Psoas muscle (tissue), 8 donors: ENCODE results near the gene SOCS2. TPM values are rescaled to one million over a fixed set of nuclear protein-coding genes. Genes with fewer than 3 reads are reported as not detected.
"Not testable (repeated sequence)": the region's sequence is repeated elsewhere in the genome, so short reads cannot be mapped to it uniquely, and the experiment has no call there.

Experiments
- ATAC-seq, 4 donors: fragments of 200-7000 bp; cut with Tn5 transposase; one replicate each; pipeline ENCODE4 v1.9.1; 2020; ENCODE audit warnings: moderate library complexity in 3 of 4, mild to moderate bottlenecking in 2 of 4
- DNase-seq, 2 donors: peaks; one replicate each; pipeline ENCODE4 v3.0.0-alpha.2; 2020
- H3K27ac ChIP-seq: fragments of 200-600 bp; one replicate; pipeline ENCODE4 v1.8.0; 2022
- H3K27me3 ChIP-seq, 3 donors: fragments of 200-600 bp in 1 of 3; one replicate each; pipeline versions ENCODE4 v1.6.1 to v1.8.0; 2013 to 2022; ENCODE audit warnings: low read length in 2 of 3, mild to moderate bottlenecking in 2 of 3, moderate library complexity in 1 of 3; ENCODE audit not compliant: insufficient read depth in 3 of 3
- H3K36me3 ChIP-seq, 2 donors: fragments of 200-600 bp in 1 of 2; one replicate each; pipeline versions ENCODE4 v1.6.1 to v1.8.0; 2013 to 2022; ENCODE audit warnings: low read depth in 1 of 2, mild to moderate bottlenecking in 1 of 2, moderate library complexity in 1 of 2; ENCODE audit not compliant: insufficient read depth in 1 of 2
- H3K4me1 ChIP-seq: fragments of 200-600 bp; one replicate; pipeline ENCODE4 v1.8.0; 2022
- H3K4me3 ChIP-seq: fragments of 200-600 bp; one replicate; pipeline ENCODE4 v1.8.0; 2022; ENCODE audit warnings: mild to moderate bottlenecking
- H3K9me3 ChIP-seq: fragments of 200-600 bp; one replicate; pipeline ENCODE4 v1.8.0; 2022
- WGBS, 3 donors: extraction: QIAGEN DNeasy Blood & Tissue Kit; methylation state at CpG; one replicate each; pipeline versions ENCODE4 v1.1.6 to v1.1.7; 2013; 5-methylcytosine and 5-hydroxymethylcytosine counted together
- intact Hi-C, 2 donors: fragments of 100-400 bp; cut with DNase I; formaldehyde crosslinking; loops; one replicate each; pipeline versions ENCODE4 v1.11.0 to v1.14.2; 2022
- polyA plus RNA-seq, 3 donors: library from polyadenylated mRNA; stranded (reverse); fragments of 200-250 nt; gene quantifications; one replicate each; pipeline ENCODE4 v1.2.3, GENCODE V29; 2013
- total RNA-seq, 4 donors: library from RNA; stranded (reverse); fragmentation: NEBNext Ultra II Directional in 2 of 4; extraction: Animal tissue kit (Norgen Biotek cat#: 25700) in 2 of 4; gene quantifications; one replicate each; pipeline versions ENCODE4 v1.2.1 to v1.2.4, GENCODE V29; 2021 to 2023
- TF ChIP-seq, protein P1 (sequence below): fragments of 200-600 bp; IDR thresholded peaks from one replicate; pipeline ENCODE4 v1.8.0; 2022; ENCODE audit warnings: antibody characterized with exemption
- donor health status: healthy with polysubstance abuse.
- donor health status: DM: no; HTN: no; CAD: no; lungs with moderate emphysema.
- donor health status: Bipolar disorder and iron deficiency.
- donor health status: healthy.
- donor health status: DM: yes; HTN: yes; CAD: no.
- donor health status: DM: no; HTN: no; CAD: no.
- donor health status: DM: no; HTN: no; CAD: no.
- donor health status: DM: yes; HTN: yes; CAD: no.

Gene SOCS2
- total and polyA plus RNA-seq, 7 donors = 2.9 to 10.6 (median 4.7) TPM

DNA sequence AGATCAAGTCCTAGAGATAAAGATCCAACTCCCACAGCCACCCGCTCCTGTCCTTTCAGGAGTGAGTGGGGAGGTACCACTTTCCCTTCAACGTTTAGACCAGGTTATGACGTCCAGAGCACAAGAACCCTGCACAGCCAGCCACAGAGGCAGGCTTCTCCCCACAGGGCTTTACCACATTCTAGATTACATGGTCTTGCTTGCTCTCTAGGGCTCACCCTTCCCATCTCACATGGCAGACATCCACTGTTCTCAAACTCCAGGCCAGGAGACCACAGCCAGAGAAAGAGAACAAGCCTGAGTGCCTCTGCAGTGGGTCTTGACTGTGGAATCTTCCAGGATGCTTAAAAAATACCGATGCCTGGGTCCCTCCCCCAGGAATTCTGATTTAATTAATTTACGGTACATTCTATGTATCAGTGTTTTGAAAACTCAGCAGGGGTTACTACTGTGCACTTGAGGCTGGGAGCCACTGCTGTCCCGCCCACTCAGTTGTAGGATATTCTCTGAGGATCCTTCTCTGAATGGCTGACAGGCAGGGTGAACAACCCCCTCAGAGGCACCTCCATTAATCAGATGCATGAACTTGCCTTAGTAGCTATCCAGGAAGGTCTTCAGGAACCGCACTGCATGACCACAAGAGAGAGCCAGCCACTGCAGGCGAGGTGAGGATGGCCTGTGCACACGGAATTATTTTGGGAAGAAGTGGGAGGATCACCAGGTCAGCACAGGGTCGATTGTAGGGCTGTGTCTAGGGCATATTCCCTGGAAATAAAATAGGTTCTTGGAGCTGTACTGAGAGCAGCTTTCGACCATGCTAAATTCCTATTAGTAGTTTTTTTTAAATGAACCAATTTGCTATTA lies 21.5 kb upstream of the SOCS2 start:
- Histone ChIP-seq H3K4me3 (no peak overlapping the region), H3K36me3 (no peaks in the 10 kb centered on the region), H3K9me3 (no peaks in the 10 kb centered on the region), H3K27me3 (no peaks in the 10 kb centered on the region), H3K4me1 (no peaks in the 10 kb centered on the region), H3K27ac (no peak overlapping the region)
- TF ChIP-seq, protein P1, sequence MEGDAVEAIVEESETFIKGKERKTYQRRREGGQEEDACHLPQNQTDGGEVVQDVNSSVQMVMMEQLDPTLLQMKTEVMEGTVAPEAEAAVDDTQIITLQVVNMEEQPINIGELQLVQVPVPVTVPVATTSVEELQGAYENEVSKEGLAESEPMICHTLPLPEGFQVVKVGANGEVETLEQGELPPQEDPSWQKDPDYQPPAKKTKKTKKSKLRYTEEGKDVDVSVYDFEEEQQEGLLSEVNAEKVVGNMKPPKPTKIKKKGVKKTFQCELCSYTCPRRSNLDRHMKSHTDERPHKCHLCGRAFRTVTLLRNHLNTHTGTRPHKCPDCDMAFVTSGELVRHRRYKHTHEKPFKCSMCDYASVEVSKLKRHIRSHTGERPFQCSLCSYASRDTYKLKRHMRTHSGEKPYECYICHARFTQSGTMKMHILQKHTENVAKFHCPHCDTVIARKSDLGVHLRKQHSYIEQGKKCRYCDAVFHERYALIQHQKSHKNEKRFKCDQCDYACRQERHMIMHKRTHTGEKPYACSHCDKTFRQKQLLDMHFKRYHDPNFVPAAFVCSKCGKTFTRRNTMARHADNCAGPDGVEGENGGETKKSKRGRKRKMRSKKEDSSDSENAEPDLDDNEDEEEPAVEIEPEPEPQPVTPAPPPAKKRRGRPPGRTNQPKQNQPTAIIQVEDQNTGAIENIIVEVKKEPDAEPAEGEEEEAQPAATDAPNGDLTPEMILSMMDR = no peak
- ATAC-seq (no peak), DNase-seq (no peak)
- WGBS, 3 donors = 78 to 83% (median 81%) methylated on average over 11 of the region's 11 CpGs
- intact Hi-C loops = no loop called here

DNA sequence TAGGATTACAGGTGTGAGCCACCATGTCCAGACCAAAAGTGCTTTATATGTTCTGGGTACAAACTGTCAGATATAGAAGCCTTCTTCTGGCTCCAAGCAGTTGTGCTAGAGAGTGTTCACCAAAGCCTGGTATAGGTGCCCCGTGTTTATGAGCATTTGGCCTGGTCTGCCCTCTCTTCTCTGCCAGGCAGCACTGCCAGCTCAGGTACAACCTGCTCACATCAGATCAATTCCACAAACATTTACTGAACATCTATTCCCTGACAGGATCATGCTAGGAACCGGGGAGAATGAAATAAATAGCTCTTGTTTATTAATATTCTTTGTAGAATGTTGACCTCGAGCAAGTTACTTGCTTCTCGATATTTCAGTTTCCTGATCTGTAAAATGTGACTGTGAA lies 20.0 kb upstream of the SOCS2 start:
- no peak for DNase-seq
- H3K4me1 ChIP-seq = no peaks in the 10 kb centered on the region
- no peak for ATAC-seq
- H3K27me3 ChIP-seq = no peaks in the 10 kb centered on the region
- intact Hi-C loops = no loop called here
- TF ChIP-seq, protein P1 = no peak
- H3K36me3 ChIP-seq = no peaks in the 10 kb centered on the region
- H3K27ac ChIP-seq = no peak overlapping the region
- no peak overlapping the region for H3K4me3 ChIP-seq
- WGBS, 3 donors = 78 to 91% (median 81%) methylated on average over 4 of the region's 4 CpGs
- H3K9me3 ChIP-seq = no peaks in the 10 kb centered on the region

DNA sequence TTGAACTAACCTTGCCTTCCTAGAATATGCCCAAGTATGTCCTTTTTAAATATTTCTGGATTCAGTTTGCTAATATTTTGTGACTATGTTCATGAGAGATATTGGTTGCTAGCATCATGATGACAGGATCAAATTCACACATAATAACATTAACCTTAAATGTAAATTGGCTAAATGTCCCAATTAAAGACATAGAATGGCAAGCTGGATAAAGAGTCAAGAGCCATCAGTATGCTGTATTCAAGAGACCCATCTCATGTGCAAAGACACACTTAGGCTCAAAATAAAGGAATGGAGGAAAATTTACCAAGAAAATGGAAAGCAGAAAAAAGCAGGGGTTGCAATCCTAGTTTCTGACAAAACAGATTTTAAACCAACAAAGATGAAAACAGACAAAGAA lies 14.6 kb upstream of the SOCS2 start:
- H3K4me3 ChIP-seq, H3K27ac ChIP-seq, H3K4me1 ChIP-seq, intact Hi-C loops, ATAC-seq, DNase-seq, H3K9me3 ChIP-seq, H3K36me3 ChIP-seq, H3K27me3 ChIP-seq: not testable (repeated sequence)

DNA sequence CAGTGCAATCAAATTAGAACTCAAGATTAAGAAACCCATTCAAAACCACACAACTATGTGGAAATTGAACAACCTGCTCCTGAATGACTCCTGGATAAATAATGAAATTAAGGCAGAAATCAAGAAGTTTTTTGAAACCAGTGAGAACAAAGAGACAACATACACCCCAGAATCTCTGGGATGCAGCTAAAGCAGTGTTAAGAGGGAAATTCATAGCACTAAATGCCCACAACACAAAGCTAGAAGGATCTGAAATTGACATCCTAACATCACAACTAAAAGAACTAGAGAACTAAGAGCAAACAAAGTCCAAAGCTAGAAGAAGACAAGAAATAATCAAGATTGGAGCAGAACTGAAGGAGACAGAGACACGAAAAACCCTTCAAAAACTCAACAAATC lies 13.8 kb upstream of the SOCS2 start:
- H3K36me3 ChIP-seq, ATAC-seq, H3K4me1 ChIP-seq, intact Hi-C loops, H3K27ac ChIP-seq, H3K4me3 ChIP-seq, H3K27me3 ChIP-seq, DNase-seq, H3K9me3 ChIP-seq: not testable (repeated sequence)
- WGBS, 3 donors = 92 to 100% (median 100%) methylated on average over 1 of the region's 1 CpG

DNA sequence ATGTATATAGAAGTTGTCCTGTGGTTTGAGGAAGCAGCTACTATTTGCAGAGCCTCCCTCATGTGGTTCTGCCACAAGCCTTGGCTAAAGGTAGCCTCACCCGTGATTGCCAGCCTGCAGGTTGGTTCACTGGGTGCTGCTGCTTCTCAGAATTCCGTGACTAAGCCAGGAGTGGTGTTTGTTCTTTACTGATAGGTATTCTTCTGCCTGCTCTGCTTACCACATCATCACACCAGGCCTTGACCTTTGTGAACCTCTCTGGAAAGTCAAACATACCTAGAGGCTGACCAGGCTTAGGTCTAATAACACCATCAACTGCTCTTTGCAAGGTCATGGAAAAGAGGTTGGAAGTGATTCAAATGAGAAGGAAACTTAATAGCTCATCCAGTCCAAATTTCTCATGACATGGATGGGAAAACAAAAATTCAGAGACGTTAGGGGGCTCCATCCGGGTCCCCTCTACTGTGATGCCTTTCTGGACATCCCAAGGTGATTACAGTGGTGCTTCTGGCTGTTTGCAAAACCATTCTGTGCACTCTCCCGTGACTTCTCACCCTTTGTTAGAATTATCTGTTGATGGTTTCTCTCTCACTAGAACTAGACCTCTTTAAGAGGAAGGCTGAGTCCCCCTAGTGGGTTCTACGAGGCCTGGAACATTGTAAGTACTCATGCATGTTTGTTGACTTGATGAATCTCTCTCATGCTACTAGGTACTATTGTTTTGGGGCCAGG lies 8.5 kb upstream of the SOCS2 start:
- H3K27me3 ChIP-seq = no peaks in the 10 kb centered on the region
- WGBS, 3 donors = 72 to 78% (median 74%) methylated on average over 6 of the region's 6 CpGs
- intact Hi-C loops = no loop called here
- DNase-seq (no peak), ATAC-seq (peak in 1 of 4 donors; percentile 37)
- H3K9me3 ChIP-seq = peaks cover 8% of the 10 kb centered on the region
- TF ChIP-seq, protein P1 = no peak
- no peaks in the 10 kb centered on the region for H3K4me1 ChIP-seq
- peaks cover 0 to 3% of the 10 kb centered on the region in 2 donors for H3K36me3 ChIP-seq
- H3K27ac ChIP-seq = no peak overlapping the region
- no peak overlapping the region for H3K4me3 ChIP-seq
